Astrocyte (in vitro differentiated cells and primary cell): Measurements from ENCODE around the gene RAF1. TPM values are rescaled to one million over a fixed set of nuclear protein-coding genes. Genes with fewer than 3 reads are reported as not detected.
A peak's percentile ranks its signal among the peaks of the same experiment; 100 is the strongest.
"Not testable (repeated sequence)": the region's sequence is repeated elsewhere in the genome, so short reads cannot be mapped to it uniquely, and the experiment has no call there.

Experiments used
- DNase-seq: peaks from one replicate; pipeline ENCODE4 v3.0.0-alpha.2; 2010; ENCODE audit warnings: low read depth
- FAIRE-seq: peaks from 2 replicates; lab custom pipeline; 2011; peaks lifted over from hg19 to GRCh38; lab: Jason Lieb, UNC
- H2AFZ ChIP-seq: 2 replicates; pipeline ENCODE4 v1.6.0; 2012; ENCODE audit warnings: low read depth, low read length, inconsistent platforms
- H3K27ac ChIP-seq: 2 replicates; pipeline ENCODE4 v1.5.1; 2011; ENCODE audit warnings: low read depth, low read length, inconsistent platforms
- H3K27me3 ChIP-seq: 2 replicates; pipeline ENCODE4 v1.6.0; 2011; ENCODE audit warnings: low read length, inconsistent platforms; ENCODE audit not compliant: insufficient read depth
- H3K36me3 ChIP-seq: 2 replicates; pipeline ENCODE4 v1.5.1; 2011; ENCODE audit warnings: low read length, inconsistent platforms; ENCODE audit not compliant: insufficient read depth
- H3K4me1 ChIP-seq: 2 replicates; pipeline ENCODE4 v1.5.1; 2011; ENCODE audit warnings: low read length, inconsistent platforms; ENCODE audit not compliant: insufficient read depth
- H3K4me2 ChIP-seq: 2 replicates; pipeline ENCODE4 v1.6.0; 2012; ENCODE audit warnings: low read length, inconsistent platforms
- H3K4me3 ChIP-seq: 2 replicates; pipeline ENCODE4 v1.5.1; 2011; ENCODE audit warnings: low read depth, mild to moderate bottlenecking, low read length, inconsistent platforms; ENCODE audit not compliant: insufficient read depth
- H3K79me2 ChIP-seq: 2 replicates; pipeline ENCODE4 v1.6.0; 2012; ENCODE audit warnings: mild to moderate bottlenecking, low read length, inconsistent platforms; ENCODE audit not compliant: insufficient read depth
- H3K9ac ChIP-seq: 2 replicates; pipeline ENCODE4 v1.6.0; 2012; ENCODE audit warnings: mild to moderate bottlenecking, low read length, inconsistent platforms
- H3K9me3 ChIP-seq: 2 replicates; pipeline ENCODE4 v1.5.1; 2012; ENCODE audit warnings: low read depth, mild to moderate bottlenecking, low read length, inconsistent platforms; ENCODE audit not compliant: insufficient read depth
- H4K20me1 ChIP-seq: 2 replicates; pipeline ENCODE4 v1.6.0; 2012; ENCODE audit warnings: low read length, inconsistent platforms; ENCODE audit not compliant: insufficient read depth
- H3K27ac Mint-ChIP-seq: one replicate; pipeline ENCODE4 v1.8.0; 2021; ENCODE audit warnings: mild to moderate bottlenecking, mixed read lengths; ENCODE audit not compliant: unreplicated experiment
- H3K27me3 Mint-ChIP-seq: one replicate; pipeline ENCODE4 v1.8.0; 2021; ENCODE audit warnings: low read depth, mixed read lengths; ENCODE audit not compliant: unreplicated experiment
- H3K36me3 Mint-ChIP-seq: one replicate; pipeline ENCODE4 v1.8.0; 2021; ENCODE audit warnings: low read depth, mixed read lengths; ENCODE audit not compliant: unreplicated experiment
- H3K4me1 Mint-ChIP-seq: one replicate; pipeline ENCODE4 v1.8.0; 2021; ENCODE audit warnings: low read depth, mixed read lengths; ENCODE audit not compliant: unreplicated experiment
- H3K4me3 Mint-ChIP-seq: one replicate; pipeline ENCODE4 v1.8.0; 2021; ENCODE audit warnings: mild to moderate bottlenecking, moderate library complexity, mixed read lengths; ENCODE audit not compliant: unreplicated experiment
- H3K9me3 Mint-ChIP-seq: one replicate; pipeline ENCODE4 v1.8.0; 2021; ENCODE audit warnings: mild to moderate bottlenecking, mixed read lengths; ENCODE audit not compliant: unreplicated experiment
- CTCF ChIP-seq: IDR thresholded peaks from 2 replicates; pipeline ENCODE4 v1.5.1; 2011; ENCODE audit warnings: low read depth, mild to moderate bottlenecking, inconsistent platforms, low read length, moderate library complexity; ENCODE audit not compliant: insufficient read depth
- EZH2 ChIP-seq: IDR thresholded peaks from 2 replicates; pipeline ENCODE4 v1.6.1; 2012; ENCODE audit warnings: mild to moderate bottlenecking, low read length, inconsistent platforms; ENCODE audit not compliant: insufficient read depth
- total RNA-seq: library from RNA; stranded (reverse); gene quantifications from 2 replicates; pipeline ENCODE4 v1.2.1, GENCODE V29; 2021

The RAF1 gene
- total RNA-seq, 1 donor from 2014 or later, result 80.9 TPM

GRCh38 chr3:12677616-12678015 is 13.7 kb upstream of the RAF1 start:
- peaks cover 2% of the 10 kb centered on the region for H3K27me3 Mint-ChIP-seq
- FAIRE-seq (no peak), DNase-seq (no peak)
- H3K36me3 Mint-ChIP-seq, result no peaks in the 10 kb centered on the region
- peaks cover 4% of the 10 kb centered on the region for H3K4me1 Mint-ChIP-seq
- Histone ChIP-seq H3K4me3 (no peak overlapping the region), H3K27ac (no peak overlapping the region), H3K4me2 (no peak overlapping the region), H4K20me1 (no peaks in the 10 kb centered on the region), H2AFZ (no peak overlapping the region), H3K9me3 (no peaks in the 10 kb centered on the region), H3K4me1 (peaks cover 2% of the 10 kb centered on the region), H3K27me3 (no peaks in the 10 kb centered on the region), H3K36me3 (no peaks in the 10 kb centered on the region), H3K79me2 (no peaks in the 10 kb centered on the region), H3K9ac (no peak overlapping the region)
- no peak overlapping the region for H3K4me3 Mint-ChIP-seq
- no peak for TF ChIP-seq EZH2
- no peak for TF ChIP-seq CTCF
- H3K27ac Mint-ChIP-seq, result no peak overlapping the region
- H3K9me3 Mint-ChIP-seq, result peaks cover 5% of the 10 kb centered on the region

GRCh38 chr3:12675115-12675810 is 11.3 kb upstream of the RAF1 start:
- no peak overlapping the region for H3K4me3 ChIP-seq
- no peaks in the 10 kb centered on the region for H3K36me3 Mint-ChIP-seq
- H3K9me3 Mint-ChIP-seq, result peaks cover 3% of the 10 kb centered on the region
- H3K27me3 ChIP-seq, result no peaks in the 10 kb centered on the region
- H3K27ac ChIP-seq, result no peak overlapping the region
- peaks cover 2% of the 10 kb centered on the region for H3K27me3 Mint-ChIP-seq
- H3K27ac Mint-ChIP-seq, result peak overlapping the region; percentile 47
- H3K4me1 Mint-ChIP-seq, result peaks cover 4% of the 10 kb centered on the region
- no peak for TF ChIP-seq CTCF
- TF ChIP-seq EZH2, result no peak
- no peaks in the 10 kb centered on the region for H3K79me2 ChIP-seq
- H3K36me3 ChIP-seq, result no peaks in the 10 kb centered on the region
- no peak overlapping the region for H3K4me3 Mint-ChIP-seq
- H3K4me1 ChIP-seq, result no peaks in the 10 kb centered on the region
- no peak for FAIRE-seq
- DNase-seq, result no peak
- no peak overlapping the region for H2AFZ ChIP-seq
- no peak overlapping the region for H3K9ac ChIP-seq
- no peak overlapping the region for H3K4me2 ChIP-seq
- no peaks in the 10 kb centered on the region for H3K9me3 ChIP-seq
- H4K20me1 ChIP-seq, result no peaks in the 10 kb centered on the region

- not testable (repeated sequence) for H3K4me3 Mint-ChIP-seq, H3K27me3 ChIP-seq, H3K9ac ChIP-seq, H3K27ac ChIP-seq, H3K4me1 ChIP-seq, H4K20me1 ChIP-seq, H3K36me3 Mint-ChIP-seq, H3K36me3 ChIP-seq, H3K27ac Mint-ChIP-seq, FAIRE-seq, H3K79me2 ChIP-seq, H3K9me3 ChIP-seq, H3K27me3 Mint-ChIP-seq, H3K4me3 ChIP-seq, H2AFZ ChIP-seq, H3K4me2 ChIP-seq, H3K4me1 Mint-ChIP-seq, H3K9me3 Mint-ChIP-seq, DNase-seq
Measured at GRCh38 chr3:12673956-12674736, 10.2 kb upstream of the RAF1 start.
